Prostate gland (tissue), 2 donors: ENCODE data around the gene NCOA3. TPM values are rescaled to one million over a fixed set of nuclear protein-coding genes. Genes with fewer than 3 reads are reported as not detected.

Source experiments
- DNase-seq: peaks from one replicate; pipeline ENCODE4 v3.0.0-alpha.2; 2019; ENCODE audit warnings: low spot score
- H3K27ac ChIP-seq, 2 donors: fragments of 200-600 bp; sonication (generic); 2 replicates each; pipeline ENCODE4 v1.5.1; 2017 to 2019
- H3K27me3 ChIP-seq: fragments of 200-600 bp; sonication (generic); replicated peaks from 2 replicates; pipeline ENCODE4 v1.5.1; 2019; ENCODE audit not compliant: insufficient read depth
- H3K36me3 ChIP-seq, 2 donors: fragments of 200-600 bp; sonication (generic); 1 replicate in 1 of 2; 2 replicates in 1 of 2; pipeline versions ENCODE4 v1.5.1 to v1.8.1; 2017 to 2019
- H3K4me1 ChIP-seq: fragments of 200-600 bp; sonication (generic); replicated peaks from 2 replicates; pipeline ENCODE4 v1.5.1; 2019
- H3K4me3 ChIP-seq, 2 donors: fragments of 200-600 bp; sonication (generic); 2 replicates each; pipeline ENCODE4 v1.5.1; 2017 to 2019
- H3K9me3 ChIP-seq: fragments of 200-600 bp; sonication (generic); 2 replicates; pipeline ENCODE4 v1.5.1; 2017
- POLR2A ChIP-seq: fragments of 450-650 bp; IDR thresholded peaks from one replicate; pipeline ENCODE4 v1.6.1; 2016; ENCODE audit warnings: antibody characterized with exemption, mild to moderate bottlenecking
- POLR2AphosphoS5 ChIP-seq: sonication (generic); formaldehyde crosslinking; IDR thresholded peaks from one replicate; pipeline ENCODE4 v1.6.1; 2017; ENCODE audit warnings: antibody characterized with exemption
- WGBS: methylation state at CpG from one replicate; pipeline ENCODE4 v1.1.5; 2018; 5-methylcytosine and 5-hydroxymethylcytosine counted together
- intact Hi-C: fragments of 100-400 bp; cut with DNase I; formaldehyde crosslinking; loops from one replicate; pipeline ENCODE4 v1.14.2; 2022
- total RNA-seq, 2 donors: library from RNA; depleted of rRNA; stranded (reverse); fragments of >200 nt; gene quantifications; one replicate each; pipeline ENCODE4 v1.1.0, GENCODE V29; 2016
- TF ChIP-seq, protein P1 (sequence below), 4 experiments: fragments of 200-600 bp in 2 of 4; fragments of 450-650 bp in 2 of 4; sonication (generic) in 2 of 4; IDR thresholded peaks; 1 replicate in 3 of 4; 2 replicates in 1 of 4; pipeline ENCODE4 v1.5.1; 2016 to 2019; ENCODE audit warnings: antibody characterized with exemption in 4 of 4, mild to moderate bottlenecking in 2 of 4, moderate library complexity in 2 of 4

NCOA3 gene
- total RNA-seq, 2 donors from 2014 or later: 21.6 to 35.6 TPM

DNA sequence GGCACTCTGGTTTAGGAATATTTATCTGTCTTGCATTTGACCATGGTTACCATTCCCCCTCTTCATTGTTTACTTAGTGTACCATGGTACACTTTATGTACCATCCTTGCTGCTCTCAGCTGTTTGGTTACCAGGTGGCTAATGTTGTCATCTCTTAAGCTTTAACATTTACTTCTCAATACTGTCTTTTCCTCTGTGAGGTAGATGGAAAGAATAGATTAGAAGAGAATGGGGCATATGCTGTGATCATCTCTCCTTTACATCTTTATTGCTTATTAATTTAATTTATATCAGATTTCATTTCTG lies 109.2 kb downstream of the NCOA3 start:
- DNase-seq: no peak
- H3K4me3 ChIP-seq: no peak overlapping the region
- H3K9me3 ChIP-seq: no peaks in the 10 kb centered on the region
- TF ChIP-seq, protein P1, sequence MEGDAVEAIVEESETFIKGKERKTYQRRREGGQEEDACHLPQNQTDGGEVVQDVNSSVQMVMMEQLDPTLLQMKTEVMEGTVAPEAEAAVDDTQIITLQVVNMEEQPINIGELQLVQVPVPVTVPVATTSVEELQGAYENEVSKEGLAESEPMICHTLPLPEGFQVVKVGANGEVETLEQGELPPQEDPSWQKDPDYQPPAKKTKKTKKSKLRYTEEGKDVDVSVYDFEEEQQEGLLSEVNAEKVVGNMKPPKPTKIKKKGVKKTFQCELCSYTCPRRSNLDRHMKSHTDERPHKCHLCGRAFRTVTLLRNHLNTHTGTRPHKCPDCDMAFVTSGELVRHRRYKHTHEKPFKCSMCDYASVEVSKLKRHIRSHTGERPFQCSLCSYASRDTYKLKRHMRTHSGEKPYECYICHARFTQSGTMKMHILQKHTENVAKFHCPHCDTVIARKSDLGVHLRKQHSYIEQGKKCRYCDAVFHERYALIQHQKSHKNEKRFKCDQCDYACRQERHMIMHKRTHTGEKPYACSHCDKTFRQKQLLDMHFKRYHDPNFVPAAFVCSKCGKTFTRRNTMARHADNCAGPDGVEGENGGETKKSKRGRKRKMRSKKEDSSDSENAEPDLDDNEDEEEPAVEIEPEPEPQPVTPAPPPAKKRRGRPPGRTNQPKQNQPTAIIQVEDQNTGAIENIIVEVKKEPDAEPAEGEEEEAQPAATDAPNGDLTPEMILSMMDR (IDR thresholded peaks at IDR 0.05): no peak
- TF ChIP-seq POLR2AphosphoS5 (no peak), POLR2A (no peak)
- H3K27me3 ChIP-seq: no peaks in the 10 kb centered on the region
- intact Hi-C loops: loop anchor here (10.0 kb wide), 2 partner anchors 106 to 856 kb away; partner anchors contain the start of gene NCOA3
- H3K36me3 ChIP-seq: no peaks in the 10 kb centered on the region
- no peak overlapping the region for H3K27ac ChIP-seq
- H3K4me1 ChIP-seq: no peaks in the 10 kb centered on the region

GRCh38 chr20:47611785-47612184 lies 110.1 kb downstream of the NCOA3 start:
- Histone ChIP-seq H3K27ac (no peak overlapping the region), H3K36me3 (no peaks in the 10 kb centered on the region), H3K27me3 (no peaks in the 10 kb centered on the region), H3K4me1 (no peaks in the 10 kb centered on the region), H3K9me3 (no peaks in the 10 kb centered on the region), H3K4me3 (no peak overlapping the region)
- no peak for DNase-seq
- TF ChIP-seq, protein P1 (IDR thresholded peaks at IDR 0.05): no peak
- TF ChIP-seq POLR2A (no peak), POLR2AphosphoS5 (no peak)
- intact Hi-C loops: loop anchor here (10.0 kb wide), 2 partner anchors 107 to 857 kb away; partner anchors contain the start of gene NCOA3
- 99% methylated on average over 9 of the region's 9 CpGs for WGBS

GRCh38 chr20:47612670-47613069 lies 111.0 kb downstream of the NCOA3 start:
- intact Hi-C loops: loop anchor here (10.0 kb wide), 2 partner anchors 108 to 858 kb away; partner anchors contain the start of gene NCOA3
- Histone ChIP-seq H3K36me3 (no peaks in the 10 kb centered on the region), H3K27ac (no peak overlapping the region), H3K4me3 (no peak overlapping the region), H3K27me3 (no peaks in the 10 kb centered on the region), H3K4me1 (no peaks in the 10 kb centered on the region), H3K9me3 (no peaks in the 10 kb centered on the region)
- 97% methylated on average over 2 of the region's 2 CpGs for WGBS
- DNase-seq: no peak
- TF ChIP-seq POLR2AphosphoS5: no peak
- no peak for TF ChIP-seq POLR2A
- TF ChIP-seq, protein P1 (IDR thresholded peaks at IDR 0.05): no peak

DNA sequence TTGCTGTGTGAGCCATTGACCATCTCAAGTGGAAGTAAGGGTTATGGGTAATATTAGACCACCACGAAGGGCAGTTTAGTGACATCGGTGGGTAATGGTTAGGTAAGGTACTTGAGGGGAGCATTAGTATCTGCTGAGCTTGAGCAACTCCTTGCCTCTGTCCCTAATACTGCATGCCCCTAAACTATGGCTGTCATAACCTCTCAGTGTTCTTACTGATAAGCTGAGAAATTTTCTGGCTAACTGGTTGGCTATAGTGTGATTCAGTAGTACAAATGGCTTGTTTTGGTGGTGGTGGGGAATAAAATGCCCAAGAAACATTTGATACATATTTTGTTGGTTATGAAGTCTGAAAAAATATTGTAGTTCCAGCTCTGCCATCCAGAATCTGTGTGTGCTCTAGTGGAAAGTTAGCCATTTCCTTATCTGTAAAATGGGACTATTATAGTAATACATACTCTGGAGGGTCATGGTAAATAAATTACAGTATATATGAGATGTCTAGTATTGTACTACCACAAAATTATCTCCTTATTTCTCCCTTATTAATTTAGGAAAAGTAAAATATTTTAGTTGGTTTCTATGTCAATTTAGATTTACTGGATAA lies 113.1 kb downstream of the NCOA3 start:
- Histone ChIP-seq H3K4me3 (no peak overlapping the region), H3K9me3 (no peaks in the 10 kb centered on the region), H3K4me1 (no peaks in the 10 kb centered on the region), H3K27me3 (no peaks in the 10 kb centered on the region), H3K27ac (no peak overlapping the region), H3K36me3 (no peaks in the 10 kb centered on the region)
- TF ChIP-seq POLR2AphosphoS5 (no peak), POLR2A (no peak)
- TF ChIP-seq, protein P1 (IDR thresholded peaks at IDR 0.05): no peak
- intact Hi-C loops: loop anchor here (10.0 kb wide), 2 partner anchors 110 to 860 kb away; partner anchors contain the start of gene NCOA3
- 100% methylated on average over 2 of the region's 2 CpGs for WGBS
- no peak for DNase-seq

DNA sequence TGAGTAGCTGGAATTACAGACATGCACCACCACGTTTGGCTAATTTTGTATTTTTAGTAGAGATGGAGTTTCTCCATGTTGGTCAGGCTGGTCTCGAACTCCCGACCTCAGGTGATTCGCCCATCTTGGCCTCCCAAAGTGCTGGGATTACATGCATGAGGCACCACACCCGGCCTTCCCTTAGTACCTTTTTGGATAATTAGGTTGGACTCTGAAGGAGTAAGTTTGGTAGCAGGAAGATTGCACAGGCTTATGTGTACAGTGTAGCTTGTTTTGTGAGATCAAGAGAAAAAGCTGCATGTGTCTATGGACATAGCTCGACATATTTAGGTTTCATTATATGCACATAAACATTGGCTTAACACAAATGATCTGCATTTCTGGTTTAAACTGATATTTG lies 116.8 kb downstream of the NCOA3 start:
- Histone ChIP-seq H3K4me3 (no peak overlapping the region), H3K27me3 (no peaks in the 10 kb centered on the region), H3K36me3 (no peaks in the 10 kb centered on the region), H3K27ac (no peak overlapping the region), H3K9me3 (no peaks in the 10 kb centered on the region), H3K4me1 (no peaks in the 10 kb centered on the region)
- no peak for TF ChIP-seq POLR2A
- no peak for TF ChIP-seq POLR2AphosphoS5
- TF ChIP-seq, protein P1 (IDR thresholded peaks at IDR 0.05): no peak
- no peak for DNase-seq
- intact Hi-C loops: loop anchor here (10.0 kb wide), 2 partner anchors 114 to 864 kb away; partner anchors contain the start of gene NCOA3
- WGBS: 86% methylated on average over 6 of the region's 6 CpGs
